ENCODE results near the gene JUP. TPM values are rescaled to one million over a fixed set of nuclear protein-coding genes. Genes with fewer than 3 reads are reported as not detected.

JUP gene
- total RNA-seq, 1 experiment from 2014 or later, result 224 TPM

DNA sequence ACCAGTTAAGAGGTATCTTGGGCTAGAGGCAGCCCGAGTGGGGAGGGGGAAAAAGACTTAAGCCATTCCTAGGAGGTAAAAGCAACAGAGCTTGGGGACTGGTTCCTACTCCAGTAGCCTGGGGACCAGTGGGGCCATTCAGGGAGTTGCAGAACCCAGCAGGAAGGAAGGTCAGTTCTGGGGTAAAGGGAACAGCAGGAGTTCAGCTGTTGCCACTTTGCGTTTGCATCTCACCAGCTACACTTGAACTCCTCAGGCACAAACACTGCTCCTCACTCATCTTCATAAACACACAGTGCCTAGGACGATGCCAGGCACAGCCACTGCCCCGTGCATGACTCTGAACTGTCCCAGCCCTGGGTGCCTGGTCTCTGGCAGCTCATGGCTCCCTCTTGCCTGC, 56.0 kb downstream of the JUP start:
- H3K79me2 ChIP-seq (ENCODE audit: insufficient read depth, low read length), result no peaks in the 10 kb centered on the region
- ChIA-PET POLR2A (interaction anchor here (0.8 to 2.4 kb wide), 2 partner anchors 35 to 41 kb away, joined by 3 to 7 read pairs; no protein-coding TSS in a partner anchor), RAD21 (ENCODE audit: low non-redundant PET in 1 of 2, low total read pairs in 2 of 2, uncharacterized antibody in 2 of 2, unreplicated experiment in 2 of 2) (no interaction called here), CTCF (interaction anchor here (1.1 kb wide), 1 partner anchor 10 kb away, joined by 3 read pairs; no protein-coding TSS in a partner anchor)
- H2AFZ ChIP-seq (ENCODE audit: low read depth, low read length, poor library complexity, severe bottlenecking), result no peak overlapping the region
- no peaks in the 10 kb centered on the region for H3K9me3 ChIP-seq (ENCODE audit: control insufficient read depth in 1 of 2, insufficient read depth in 1 of 2, low read depth in 1 of 2, low read length in 2 of 2)
- no peak for TF ChIP-seq RAD21 (IDR thresholded peaks at IDR 0.05; ENCODE audit: low read depth)
- no peak for TF ChIP-seq EZH2 (IDR thresholded peaks at IDR 0.05)
- TF ChIP-seq POLR2AphosphoS5 (IDR thresholded peaks at IDR 0.05; ENCODE audit: low read depth, low read length), result no peak
- no peak for TF ChIP-seq CTCF (IDR thresholded peaks at IDR 0.05 in 2 of 3, conservative IDR thresholded peaks at IDR 0.05 in 1 of 3; ENCODE audit: borderline replicate concordance in 1 of 3, insufficient read depth in 1 of 3, low read depth in 2 of 3, low read length in 2 of 3)
- TF ChIP-seq EGR1 (IDR thresholded peaks at IDR 0.05; ENCODE audit: low read depth), result no peak
- TF ChIP-seq ZNF274 (IDR thresholded peaks at IDR 0.05; ENCODE audit: low read depth, low read length), result no peak
- no peak for TF ChIP-seq TCF7L2 (IDR thresholded peaks at IDR 0.05; ENCODE audit: borderline replicate concordance, extremely low read depth, insufficient read depth, insufficient read length)
- TF ChIP-seq JUND (IDR thresholded peaks at IDR 0.05), result no peak
- no peak for TF ChIP-seq EZH2phosphoT487 (IDR thresholded peaks at IDR 0.05; ENCODE audit: borderline replicate concordance)
- no peak for TF ChIP-seq MAX (IDR thresholded peaks at IDR 0.05)
- TF ChIP-seq SP1 (IDR thresholded peaks at IDR 0.05; ENCODE audit: low read depth), result no peak
- DNase-seq (ENCODE audit: low read depth, low spot score), result no peak
- H3K9ac ChIP-seq (ENCODE audit: low read length), result no peak overlapping the region
- BruUV-seq (replicated peaks), result no TSS peak
- ATAC-seq, result no peak
- H3K27ac ChIP-seq (ENCODE audit: low read depth, low read length), result no peak overlapping the region
- intact Hi-C loops (cut with micrococcal nuclease), result no loop called here
- no peak overlapping the region for H3K4me2 ChIP-seq (ENCODE audit: low read length)
- no peak overlapping the region for H3K4me3 ChIP-seq (replicated peaks in 1 of 2; ENCODE audit: low read depth in 1 of 2, low read length in 2 of 2)
- no peaks in the 10 kb centered on the region for H3K36me3 ChIP-seq (ENCODE audit: control insufficient read depth in 1 of 2, insufficient read depth in 2 of 2, low read length in 2 of 2)
- H4K20me1 ChIP-seq (ENCODE audit: insufficient read depth), result no peaks in the 10 kb centered on the region
- H3K9me2 ChIP-seq (ENCODE audit: insufficient read depth), result no peaks in the 10 kb centered on the region
- H3K4me1 ChIP-seq (ENCODE audit: control insufficient read depth in 1 of 2, insufficient read depth in 2 of 2, low read length in 2 of 2), result peaks cover 0 to 17% of the 10 kb centered on the region in 2 experiments; a peak in 2 of 4 replicates
- no peaks in the 10 kb centered on the region for H3K27me3 ChIP-seq (ENCODE audit: insufficient read depth, low read length)

Measured in HCT116 (cell line).